HepG2 (cell line): Measurements from ENCODE around the gene PKIG. TPM values are rescaled to one million over a fixed set of nuclear protein-coding genes. Genes with fewer than 3 reads are reported as not detected.
A peak's percentile ranks its signal among the peaks of the same experiment; 100 is the strongest.

ENCODE experiments used
- ADNP ChIP-seq: sonication (generic); formaldehyde crosslinking; IDR thresholded peaks from 2 replicates; pipeline ENCODE4 v1.4.0; 2020; ENCODE audit warnings: missing genetic modification reagents
- DNMT3B ChIP-seq: conservative IDR thresholded peaks from 2 replicates; pipeline ENCODE4 v1.6.1; 2016; ENCODE audit warnings: missing biosample characterization, control low read depth
- EED ChIP-seq: sonication (generic); formaldehyde crosslinking; IDR thresholded peaks from 2 replicates; pipeline ENCODE4 v1.5.0; 2020; ENCODE audit warnings: mild to moderate bottlenecking, missing genetic modification reagents
- HDAC1 ChIP-seq: sonication (generic); formaldehyde crosslinking; IDR thresholded peaks from 2 replicates; pipeline ENCODE4 v1.5.1; 2020; ENCODE audit warnings: mild to moderate bottlenecking, missing genetic modification reagents
- KDM6A ChIP-seq: IDR thresholded peaks from 2 replicates; pipeline ENCODE4 v1.6.1; 2016; ENCODE audit warnings: low read depth
- MYC ChIP-seq: sonication (generic); formaldehyde crosslinking; IDR thresholded peaks from 2 replicates; pipeline ENCODE4 v1.9.0; 2021; ENCODE audit warnings: missing genetic modification reagents, borderline replicate concordance
- NCOA5 ChIP-seq: sonication (generic); formaldehyde crosslinking; IDR thresholded peaks from 2 replicates; pipeline ENCODE4 v1.4.0; 2020; ENCODE audit warnings: missing genetic modification reagents
- SMC3 ChIP-seq: IDR thresholded peaks from 2 replicates; pipeline ENCODE4 v1.6.1; 2011; ENCODE audit warnings: low read length, improper control_type of control experiment
- YY1 ChIP-seq: IDR thresholded peaks from 2 replicates; pipeline ENCODE4 v1.6.1; 2011; ENCODE audit warnings: low read length, low read depth, moderate library complexity, mild to moderate bottlenecking; ENCODE audit not compliant: insufficient read depth, insufficient replicate concordance
- ZFY ChIP-seq: sonication (generic); formaldehyde crosslinking; IDR thresholded peaks from 2 replicates; pipeline ENCODE4 v1.4.0; 2020; ENCODE audit warnings: missing genetic modification reagents
- ZNF224 ChIP-seq: sonication (generic); formaldehyde crosslinking; IDR thresholded peaks from 2 replicates; pipeline ENCODE4 v1.5.0; 2020; ENCODE audit warnings: mild to moderate bottlenecking, missing genetic modification reagents
- ZNF558 ChIP-seq: sonication (generic); formaldehyde crosslinking; IDR thresholded peaks from 2 replicates; pipeline ENCODE4 v1.9.0; 2022; ENCODE audit warnings: mild to moderate bottlenecking, missing genetic modification reagents, borderline replicate concordance
- ZNF564 ChIP-seq: sonication (generic); formaldehyde crosslinking; IDR thresholded peaks from 2 replicates; pipeline ENCODE4 v1.8.1; 2023; ENCODE audit warnings: mild to moderate bottlenecking, missing genetic modification reagents
- ZNF607 ChIP-seq: sonication (generic); formaldehyde crosslinking; IDR thresholded peaks from 2 replicates; pipeline ENCODE4 v1.5.1; 2020; ENCODE audit warnings: missing genetic modification reagents, mild to moderate bottlenecking, borderline replicate concordance
- polyA plus RNA-seq, 8 experiments: library from polyadenylated mRNA; depleted of rRNA in 3 of 8; stranded (reverse) in 7 of 8; unstranded in 1 of 8; fragments of >200 nt; fragmentation: Illumina TruSeq in 4 of 8; extraction: Trizol in 4 of 8; gene quantifications; 2 replicates each; pipeline versions ENCODE4 v1.2.1 to v1.2.3, GENCODE V29; 2011 to 2016; ENCODE audit warnings: low read depth in 4 of 8, missing spikeins in 1 of 8, mixed read lengths in 1 of 8; ENCODE audit not compliant: insufficient read depth in 1 of 8
- total RNA-seq, 5 experiments: library from RNA; depleted of rRNA; stranded (reverse); fragments of >200 nt; fragmentation: Illumina TruSeq; extraction: Trizol; gene quantifications; 2 replicates each; pipeline ENCODE4 v1.2.3, GENCODE V29; 2016; ENCODE audit warnings: low read depth in 1 of 5
- TF ChIP-seq, protein P1 (sequence below): IDR thresholded peaks from 2 replicates; pipeline ENCODE4 v1.6.1; 2012; ENCODE audit warnings: low read length, improper control_type of control experiment
- TF ChIP-seq, protein P2 (sequence below), 2 experiments: sonication (generic) in 1 of 2; formaldehyde crosslinking in 1 of 2; IDR thresholded peaks; 2 replicates each; pipeline versions ENCODE4 v1.6.1 to v1.9.0; 2014 to 2022; ENCODE audit warnings: antibody characterized with exemption in 1 of 2, borderline replicate concordance in 1 of 2, inconsistent platforms in 1 of 2, low read depth in 1 of 2, missing genetic modification reagents in 1 of 2
- TF ChIP-seq, protein P3 (sequence below): sonication (generic); formaldehyde crosslinking; IDR thresholded peaks from 2 replicates; pipeline ENCODE4 v1.8.1; 2022; ENCODE audit warnings: low read depth, mild to moderate bottlenecking, missing genetic modification reagents

Gene PKIG
- total and polyA plus RNA-seq, 2 of the 13 experiments (the other 11 are each of a cell fraction or from before 2014, with no cell fraction given) = 30.8 to 44.5 TPM

DNA sequence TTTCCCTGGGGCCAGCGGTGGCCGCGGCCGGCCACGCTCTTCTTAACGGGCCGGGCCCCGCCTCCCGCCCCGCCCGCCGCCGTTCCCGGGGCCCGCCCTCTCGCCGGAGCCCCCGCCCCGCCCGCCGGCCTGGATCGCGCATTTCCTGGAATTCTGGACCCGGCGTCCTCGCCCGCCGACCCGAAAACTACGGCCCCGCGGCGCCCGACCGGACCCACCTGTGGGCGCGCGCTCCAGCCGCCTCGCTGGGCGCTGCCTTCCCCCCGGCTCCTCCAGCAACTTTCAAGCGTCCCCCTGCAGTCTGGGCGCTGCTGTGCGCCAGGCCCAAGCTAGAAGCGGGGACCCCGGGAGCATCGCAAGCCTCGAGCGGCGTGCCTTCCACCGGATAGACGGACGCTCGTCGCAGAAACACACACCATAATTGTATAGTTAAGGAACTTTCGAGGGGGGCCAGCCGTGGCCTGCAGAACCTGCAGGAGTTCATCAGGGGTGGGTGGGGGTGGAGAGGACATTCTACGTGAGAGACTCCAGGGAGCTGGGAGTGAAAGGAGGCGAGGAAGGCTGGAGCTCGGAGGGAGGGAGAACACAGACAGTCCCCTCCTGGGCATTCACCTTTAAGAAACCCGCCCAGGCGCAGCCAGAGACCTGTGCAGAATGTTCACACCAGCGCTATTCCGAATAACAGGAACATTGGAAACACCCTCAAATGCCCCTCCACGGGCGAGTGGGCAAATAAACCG is 69.5 kb downstream of the PKIG start, which contains the start of gene ADA (continued):
- TF ChIP-seq, protein P1, sequence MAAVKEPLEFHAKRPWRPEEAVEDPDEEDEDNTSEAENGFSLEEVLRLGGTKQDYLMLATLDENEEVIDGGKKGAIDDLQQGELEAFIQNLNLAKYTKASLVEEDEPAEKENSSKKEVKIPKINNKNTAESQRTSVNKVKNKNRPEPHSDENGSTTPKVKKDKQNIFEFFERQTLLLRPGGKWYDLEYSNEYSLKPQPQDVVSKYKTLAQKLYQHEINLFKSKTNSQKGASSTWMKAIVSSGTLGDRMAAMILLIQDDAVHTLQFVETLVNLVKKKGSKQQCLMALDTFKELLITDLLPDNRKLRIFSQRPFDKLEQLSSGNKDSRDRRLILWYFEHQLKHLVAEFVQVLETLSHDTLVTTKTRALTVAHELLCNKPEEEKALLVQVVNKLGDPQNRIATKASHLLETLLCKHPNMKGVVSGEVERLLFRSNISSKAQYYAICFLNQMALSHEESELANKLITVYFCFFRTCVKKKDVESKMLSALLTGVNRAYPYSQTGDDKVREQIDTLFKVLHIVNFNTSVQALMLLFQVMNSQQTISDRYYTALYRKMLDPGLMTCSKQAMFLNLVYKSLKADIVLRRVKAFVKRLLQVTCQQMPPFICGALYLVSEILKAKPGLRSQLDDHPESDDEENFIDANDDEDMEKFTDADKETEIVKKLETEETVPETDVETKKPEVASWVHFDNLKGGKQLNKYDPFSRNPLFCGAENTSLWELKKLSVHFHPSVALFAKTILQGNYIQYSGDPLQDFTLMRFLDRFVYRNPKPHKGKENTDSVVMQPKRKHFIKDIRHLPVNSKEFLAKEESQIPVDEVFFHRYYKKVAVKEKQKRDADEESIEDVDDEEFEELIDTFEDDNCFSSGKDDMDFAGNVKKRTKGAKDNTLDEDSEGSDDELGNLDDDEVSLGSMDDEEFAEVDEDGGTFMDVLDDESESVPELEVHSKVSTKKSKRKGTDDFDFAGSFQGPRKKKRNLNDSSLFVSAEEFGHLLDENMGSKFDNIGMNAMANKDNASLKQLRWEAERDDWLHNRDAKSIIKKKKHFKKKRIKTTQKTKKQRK = no peak
- TF ChIP-seq, protein P2, sequence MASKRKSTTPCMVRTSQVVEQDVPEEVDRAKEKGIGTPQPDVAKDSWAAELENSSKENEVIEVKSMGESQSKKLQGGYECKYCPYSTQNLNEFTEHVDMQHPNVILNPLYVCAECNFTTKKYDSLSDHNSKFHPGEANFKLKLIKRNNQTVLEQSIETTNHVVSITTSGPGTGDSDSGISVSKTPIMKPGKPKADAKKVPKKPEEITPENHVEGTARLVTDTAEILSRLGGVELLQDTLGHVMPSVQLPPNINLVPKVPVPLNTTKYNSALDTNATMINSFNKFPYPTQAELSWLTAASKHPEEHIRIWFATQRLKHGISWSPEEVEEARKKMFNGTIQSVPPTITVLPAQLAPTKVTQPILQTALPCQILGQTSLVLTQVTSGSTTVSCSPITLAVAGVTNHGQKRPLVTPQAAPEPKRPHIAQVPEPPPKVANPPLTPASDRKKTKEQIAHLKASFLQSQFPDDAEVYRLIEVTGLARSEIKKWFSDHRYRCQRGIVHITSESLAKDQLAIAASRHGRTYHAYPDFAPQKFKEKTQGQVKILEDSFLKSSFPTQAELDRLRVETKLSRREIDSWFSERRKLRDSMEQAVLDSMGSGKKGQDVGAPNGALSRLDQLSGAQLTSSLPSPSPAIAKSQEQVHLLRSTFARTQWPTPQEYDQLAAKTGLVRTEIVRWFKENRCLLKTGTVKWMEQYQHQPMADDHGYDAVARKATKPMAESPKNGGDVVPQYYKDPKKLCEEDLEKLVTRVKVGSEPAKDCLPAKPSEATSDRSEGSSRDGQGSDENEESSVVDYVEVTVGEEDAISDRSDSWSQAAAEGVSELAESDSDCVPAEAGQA (IDR thresholded peaks at IDR 0.05; ENCODE audit: low read depth) = no peak
- TF ChIP-seq, protein P2 (CRISPR knock-in tag; IDR thresholded peaks at IDR 0.05; ENCODE audit: borderline replicate concordance) = no peak
- peak; percentile 60; the same call in 1 of the 2 replicates for TF ChIP-seq ZNF558 (CRISPR knock-in tag)
- peak; percentile 38 for TF ChIP-seq YY1
- TF ChIP-seq, protein P3, sequence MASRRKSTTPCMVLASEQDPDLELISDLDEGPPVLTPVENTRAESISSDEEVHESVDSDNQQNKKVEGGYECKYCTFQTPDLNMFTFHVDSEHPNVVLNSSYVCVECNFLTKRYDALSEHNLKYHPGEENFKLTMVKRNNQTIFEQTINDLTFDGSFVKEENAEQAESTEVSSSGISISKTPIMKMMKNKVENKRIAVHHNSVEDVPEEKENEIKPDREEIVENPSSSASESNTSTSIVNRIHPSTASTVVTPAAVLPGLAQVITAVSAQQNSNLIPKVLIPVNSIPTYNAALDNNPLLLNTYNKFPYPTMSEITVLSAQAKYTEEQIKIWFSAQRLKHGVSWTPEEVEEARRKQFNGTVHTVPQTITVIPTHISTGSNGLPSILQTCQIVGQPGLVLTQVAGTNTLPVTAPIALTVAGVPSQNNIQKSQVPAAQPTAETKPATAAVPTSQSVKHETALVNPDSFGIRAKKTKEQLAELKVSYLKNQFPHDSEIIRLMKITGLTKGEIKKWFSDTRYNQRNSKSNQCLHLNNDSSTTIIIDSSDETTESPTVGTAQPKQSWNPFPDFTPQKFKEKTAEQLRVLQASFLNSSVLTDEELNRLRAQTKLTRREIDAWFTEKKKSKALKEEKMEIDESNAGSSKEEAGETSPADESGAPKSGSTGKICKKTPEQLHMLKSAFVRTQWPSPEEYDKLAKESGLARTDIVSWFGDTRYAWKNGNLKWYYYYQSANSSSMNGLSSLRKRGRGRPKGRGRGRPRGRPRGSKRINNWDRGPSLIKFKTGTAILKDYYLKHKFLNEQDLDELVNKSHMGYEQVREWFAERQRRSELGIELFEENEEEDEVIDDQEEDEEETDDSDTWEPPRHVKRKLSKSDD (CRISPR knock-in tag) = 0 out of 2 replicates have a peak, but pooled peaks have one; percentile 46
- no peak for TF ChIP-seq DNMT3B (CRISPR knock-in tag)
- TF ChIP-seq EED (CRISPR knock-in tag) = no peak
- no peak for TF ChIP-seq NCOA5
- no peak for TF ChIP-seq SMC3
- TF ChIP-seq ZNF224 = no peak
- peak; percentile 58 for TF ChIP-seq ZFY (CRISPR knock-in tag)
- no peak for TF ChIP-seq HDAC1
- TF ChIP-seq ADNP (CRISPR knock-in tag) = no peak
- peak; percentile 63; the same call in 1 of the 2 replicates for TF ChIP-seq MYC (CRISPR knock-in tag)
- no peak for TF ChIP-seq ZNF607
- TF ChIP-seq ZNF564 (CRISPR knock-in tag) = peak; percentile 70; the same call in 1 of the 2 replicates
- TF ChIP-seq KDM6A (CRISPR knock-in tag) = 0 out of 2 replicates have a peak, but pooled peaks have one; percentile 22
